Measurements from ENCODE around the gene TNFSF10.
A peak's percentile ranks its signal among the peaks of the same experiment; 100 is the strongest.

TNFSF10 gene

GRCh38 chr3:172557515-172558220 is 34.4 kb upstream of the TNFSF10 start:
- ATAC-seq (ENCODE audit: insufficient read depth, low read depth) (no peak), DNase-seq (no peak)
- H3K27me3 ChIP-seq (ENCODE audit: insufficient read depth, low read length, poor library complexity): no peaks in the 10 kb centered on the region
- H2AFZ ChIP-seq (ENCODE audit: low read depth, low read length): peak overlapping the region; percentile 47; the same call in 1 of the 2 replicates
- H3K36me3 ChIP-seq (ENCODE audit: insufficient read depth, low read length): no peaks in the 10 kb centered on the region
- no peak overlapping the region for H3K4me3 ChIP-seq (ENCODE audit: low read depth in 1 of 2, low read length in 2 of 2)
- no peak for TF ChIP-seq EZH2 (IDR thresholded peaks at IDR 0.05; ENCODE audit: borderline replicate concordance, low read depth, low read length, severe bottlenecking)
- no peak for TF ChIP-seq CTCF (IDR thresholded peaks at IDR 0.05; ENCODE audit: borderline replicate concordance, extremely low read depth, low read length, poor library complexity, severe bottlenecking)
- no peaks in the 10 kb centered on the region for H3K79me2 ChIP-seq (ENCODE audit: insufficient read depth, low read length)
- H3K27ac ChIP-seq (ENCODE audit: low read length): no peak overlapping the region
- H3K4me1 ChIP-seq (ENCODE audit: insufficient read depth, low read length): peaks cover 13% of the 10 kb centered on the region
- no peaks in the 10 kb centered on the region for H3K9me3 ChIP-seq (ENCODE audit: insufficient read depth, low read length, severe bottlenecking)
- no peak overlapping the region for H3K4me2 ChIP-seq (ENCODE audit: insufficient read depth, low read length)
- no peaks in the 10 kb centered on the region for H4K20me1 ChIP-seq (ENCODE audit: insufficient read depth, low read length)
- H3K9ac ChIP-seq (ENCODE audit: low read depth, low read length): no peak overlapping the region

- no peak for TF ChIP-seq EZH2 (IDR thresholded peaks at IDR 0.05; ENCODE audit: borderline replicate concordance, low read depth, low read length, severe bottlenecking)
- no peak for TF ChIP-seq CTCF (IDR thresholded peaks at IDR 0.05; ENCODE audit: borderline replicate concordance, extremely low read depth, low read length, poor library complexity, severe bottlenecking)
- H2AFZ ChIP-seq (ENCODE audit: low read depth, low read length): no peak overlapping the region
- H3K9ac ChIP-seq (ENCODE audit: low read depth, low read length): no peak overlapping the region
- no peaks in the 10 kb centered on the region for H3K36me3 ChIP-seq (ENCODE audit: insufficient read depth, low read length)
- H3K9me3 ChIP-seq (ENCODE audit: insufficient read depth, low read length, severe bottlenecking): no peaks in the 10 kb centered on the region
- no peak overlapping the region for H3K4me2 ChIP-seq (ENCODE audit: insufficient read depth, low read length)
- H3K27ac ChIP-seq (ENCODE audit: low read length): no peak overlapping the region
- H3K4me1 ChIP-seq (ENCODE audit: insufficient read depth, low read length): peaks cover 27% of the 10 kb centered on the region
- no peak for ATAC-seq (ENCODE audit: insufficient read depth, low read depth)
- H3K27me3 ChIP-seq (ENCODE audit: insufficient read depth, low read length, poor library complexity): no peaks in the 10 kb centered on the region
- H4K20me1 ChIP-seq (ENCODE audit: insufficient read depth, low read length): no peaks in the 10 kb centered on the region
- DNase-seq: no peak
- H3K4me3 ChIP-seq (ENCODE audit: low read depth in 1 of 2, low read length in 2 of 2): no peak overlapping the region
- H3K79me2 ChIP-seq (ENCODE audit: insufficient read depth, low read length): no peaks in the 10 kb centered on the region
Measured at GRCh38 chr3:172553526-172554252, 30.5 kb upstream of the TNFSF10 start.

- no peak for DNase-seq
- Histone ChIP-seq H3K9ac (ENCODE audit: low read depth, low read length) (no peak overlapping the region), H3K4me3 (ENCODE audit: low read depth in 1 of 2, low read length in 2 of 2) (no peak overlapping the region), H3K4me1 (ENCODE audit: insufficient read depth, low read length) (peaks cover 27% of the 10 kb centered on the region), H3K27me3 (ENCODE audit: insufficient read depth, low read length, poor library complexity) (no peaks in the 10 kb centered on the region), H2AFZ (ENCODE audit: low read depth, low read length) (no peak overlapping the region), H3K9me3 (ENCODE audit: insufficient read depth, low read length, severe bottlenecking) (no peaks in the 10 kb centered on the region), H4K20me1 (ENCODE audit: insufficient read depth, low read length) (no peaks in the 10 kb centered on the region), H3K79me2 (ENCODE audit: insufficient read depth, low read length) (no peaks in the 10 kb centered on the region), H3K36me3 (ENCODE audit: insufficient read depth, low read length) (no peaks in the 10 kb centered on the region), H3K4me2 (ENCODE audit: insufficient read depth, low read length) (no peak overlapping the region), H3K27ac (ENCODE audit: low read length) (no peak overlapping the region)
- ATAC-seq (ENCODE audit: insufficient read depth, low read depth): no peak
- no peak for TF ChIP-seq EZH2 (IDR thresholded peaks at IDR 0.05; ENCODE audit: borderline replicate concordance, low read depth, low read length, severe bottlenecking)
- no peak for TF ChIP-seq CTCF (IDR thresholded peaks at IDR 0.05; ENCODE audit: borderline replicate concordance, extremely low read depth, low read length, poor library complexity, severe bottlenecking)
Measured at GRCh38 chr3:172552607-172553006, 29.4 kb upstream of the TNFSF10 start.

Data from DND-41 (cell line).